Hepatic stellate cell (primary cell): ENCODE measurements around the gene REX1BD.
"Not testable (repeated sequence)": the region's sequence is repeated elsewhere in the genome, so short reads cannot be mapped to it uniquely, and the experiment has no call there.

Experiments used
- DNase-seq: peaks from one replicate; pipeline ENCODE4 v3.0.0; 2011; ENCODE audit warnings: low spot score

REX1BD gene

DNA sequence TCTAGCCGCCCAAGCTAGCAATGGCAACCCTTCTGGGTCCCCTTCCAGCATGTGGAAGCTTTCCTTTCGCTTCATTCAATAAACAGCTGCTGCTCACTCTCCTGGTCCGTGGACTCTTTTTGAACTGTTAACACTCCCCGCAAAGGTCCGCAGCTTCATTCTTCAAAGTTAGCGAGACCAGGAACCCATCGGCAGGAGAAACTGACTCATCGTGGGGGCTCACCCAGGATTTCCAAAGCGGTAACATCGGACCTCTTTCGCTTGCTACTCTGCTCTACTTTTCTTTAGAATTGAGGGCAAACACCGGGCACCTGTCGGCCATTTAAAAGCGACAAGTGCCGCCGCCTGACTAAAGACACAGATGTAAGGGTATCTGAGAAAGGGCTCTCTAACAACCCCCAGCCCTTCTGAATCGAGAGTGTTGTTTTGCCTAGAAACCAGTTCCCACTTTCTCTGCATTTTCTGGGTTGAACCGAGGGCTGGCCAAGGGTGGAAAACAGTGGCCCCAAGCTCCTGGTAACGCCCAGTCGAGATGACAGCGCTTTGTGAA lies 11.2 kb upstream of the REX1BD start:
- DNase-seq = no peak

DNA sequence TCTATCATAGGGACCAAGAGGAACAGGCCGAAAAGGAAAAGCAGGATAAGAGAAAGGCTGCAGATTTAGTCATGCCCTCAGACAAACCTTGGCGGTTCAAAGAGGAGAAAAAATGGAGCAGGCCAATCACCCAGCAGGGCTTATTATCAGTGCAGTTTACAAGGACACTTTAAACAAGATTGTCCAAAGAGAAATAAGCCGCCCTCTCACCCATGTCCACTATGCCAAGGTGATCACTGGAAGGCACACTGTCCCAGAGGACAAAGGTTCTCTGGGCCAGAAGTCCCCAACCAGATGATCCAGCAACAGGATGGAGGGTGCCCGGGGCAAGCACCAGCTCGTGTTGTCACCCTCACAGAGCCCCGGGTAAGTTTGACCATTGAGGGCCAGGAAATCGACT lies 8.3 kb upstream of the REX1BD start:
- no peak for DNase-seq

DNA sequence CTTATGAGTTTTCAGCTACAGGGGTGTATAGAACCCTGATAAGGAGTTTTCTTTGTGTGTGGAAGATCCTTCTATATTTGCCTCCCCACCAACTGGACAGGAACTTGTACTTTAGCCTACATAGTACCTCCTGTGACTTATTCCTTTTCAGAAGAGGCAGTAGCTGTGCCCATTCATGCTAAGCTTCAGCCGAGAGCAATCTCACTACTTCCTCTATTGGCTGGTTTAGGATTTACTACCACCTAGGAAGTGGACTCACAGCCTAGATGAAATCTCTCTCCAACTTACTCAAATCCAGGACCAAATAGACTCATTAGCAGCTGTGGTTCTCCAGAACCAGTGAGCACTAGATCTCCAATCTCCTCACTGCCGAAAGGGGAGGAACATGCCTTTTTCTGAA lies 2.3 kb upstream of the REX1BD start:
- DNase-seq = no peak

DNA sequence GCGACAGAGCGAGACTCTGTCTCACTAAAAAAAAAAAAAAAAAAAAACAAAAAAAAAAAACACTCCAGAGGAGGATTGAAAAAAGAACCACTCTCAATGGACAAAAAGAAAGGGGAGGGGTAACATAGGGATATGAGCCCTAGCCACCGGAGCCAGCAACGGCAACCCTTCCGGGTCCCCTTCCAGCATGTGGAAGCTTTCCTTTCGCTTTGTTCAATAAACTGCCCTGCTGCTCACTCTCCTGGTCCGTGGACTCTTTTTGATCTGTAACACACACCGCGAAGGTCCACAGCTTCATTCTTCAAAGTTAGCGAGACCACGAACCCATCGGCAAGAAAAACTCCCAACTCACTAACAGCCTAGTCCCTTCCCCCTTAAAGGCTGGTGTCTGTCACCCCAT lies 1.0 kb upstream of the REX1BD start:
- DNase-seq = no peak

DNA sequence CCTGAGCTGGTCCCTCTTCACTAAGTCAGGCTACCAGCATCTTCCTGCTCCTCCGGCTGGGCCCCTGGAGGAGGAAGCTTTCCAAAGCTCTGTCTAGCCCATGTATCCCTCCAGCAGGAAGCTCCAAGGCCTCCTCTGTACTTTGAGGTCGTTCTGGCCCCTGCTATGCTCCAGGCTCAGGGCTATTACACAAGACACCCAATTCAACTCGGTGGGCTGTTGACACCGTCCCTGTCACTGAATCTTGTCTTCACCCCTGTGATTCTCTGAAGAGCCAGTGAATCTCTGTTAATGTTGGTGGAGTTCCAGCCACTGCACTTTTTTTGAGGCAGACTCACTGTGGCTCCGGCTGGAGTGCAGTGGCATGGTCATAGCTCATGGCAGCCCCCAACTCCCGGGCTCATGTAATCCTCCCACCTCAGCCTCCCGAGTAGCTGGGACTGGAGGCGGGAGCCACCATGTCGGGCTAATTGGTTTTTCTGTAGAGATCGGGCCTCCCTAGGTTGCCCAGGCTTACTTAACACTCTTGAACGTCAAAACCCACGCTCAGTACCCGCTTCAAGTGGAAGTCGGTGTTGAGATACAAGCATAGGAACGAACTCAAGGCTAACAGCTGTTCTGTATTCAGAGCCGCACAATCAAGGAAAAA lies 512 bp upstream of the REX1BD start:
- DNase-seq = no peak

DNA sequence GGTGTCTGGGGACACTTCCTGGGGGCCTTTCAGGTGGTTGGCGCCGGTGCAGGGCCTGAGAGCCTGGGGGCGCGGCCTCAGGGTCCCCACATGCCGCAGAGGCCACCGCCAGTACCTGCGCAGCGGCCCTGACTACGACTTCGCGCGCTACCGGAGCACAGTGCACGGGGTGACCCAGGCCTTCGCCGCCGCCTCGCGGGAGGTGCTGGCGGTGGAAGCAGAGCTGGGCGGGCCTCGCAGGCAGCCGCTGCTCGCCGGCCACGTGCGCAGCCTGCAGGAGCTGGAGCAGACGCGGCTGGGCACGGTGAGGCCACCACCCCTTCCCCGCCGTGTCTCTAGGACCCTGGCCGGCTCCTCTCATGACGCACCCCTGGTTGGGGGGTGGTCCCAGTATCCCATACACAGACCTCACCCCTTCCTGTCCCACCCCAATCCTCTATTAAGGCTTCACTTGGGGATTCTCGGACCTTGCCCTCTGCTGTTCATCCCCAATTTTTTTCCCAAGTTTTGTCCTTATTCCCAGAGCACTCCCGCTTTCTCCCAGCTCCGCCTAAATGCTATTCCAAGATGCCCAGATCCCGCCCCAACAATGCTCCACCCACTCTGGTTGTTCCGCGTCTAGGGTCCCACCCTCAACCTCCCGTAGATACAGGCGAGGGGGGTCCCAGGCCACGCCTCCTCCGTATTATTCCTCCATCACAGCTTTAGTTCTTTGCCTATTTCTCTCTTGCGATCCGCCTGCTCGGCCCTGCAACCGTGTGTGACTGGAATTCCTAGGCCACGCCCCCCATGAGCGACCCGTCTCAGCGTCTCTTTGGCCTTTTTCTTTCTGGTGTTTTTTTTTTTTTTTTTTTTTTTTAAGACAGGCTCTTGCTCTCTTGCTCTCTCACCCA lies 1.0 kb downstream of the REX1BD start:
- DNase-seq = peak; percentile 77

DNA sequence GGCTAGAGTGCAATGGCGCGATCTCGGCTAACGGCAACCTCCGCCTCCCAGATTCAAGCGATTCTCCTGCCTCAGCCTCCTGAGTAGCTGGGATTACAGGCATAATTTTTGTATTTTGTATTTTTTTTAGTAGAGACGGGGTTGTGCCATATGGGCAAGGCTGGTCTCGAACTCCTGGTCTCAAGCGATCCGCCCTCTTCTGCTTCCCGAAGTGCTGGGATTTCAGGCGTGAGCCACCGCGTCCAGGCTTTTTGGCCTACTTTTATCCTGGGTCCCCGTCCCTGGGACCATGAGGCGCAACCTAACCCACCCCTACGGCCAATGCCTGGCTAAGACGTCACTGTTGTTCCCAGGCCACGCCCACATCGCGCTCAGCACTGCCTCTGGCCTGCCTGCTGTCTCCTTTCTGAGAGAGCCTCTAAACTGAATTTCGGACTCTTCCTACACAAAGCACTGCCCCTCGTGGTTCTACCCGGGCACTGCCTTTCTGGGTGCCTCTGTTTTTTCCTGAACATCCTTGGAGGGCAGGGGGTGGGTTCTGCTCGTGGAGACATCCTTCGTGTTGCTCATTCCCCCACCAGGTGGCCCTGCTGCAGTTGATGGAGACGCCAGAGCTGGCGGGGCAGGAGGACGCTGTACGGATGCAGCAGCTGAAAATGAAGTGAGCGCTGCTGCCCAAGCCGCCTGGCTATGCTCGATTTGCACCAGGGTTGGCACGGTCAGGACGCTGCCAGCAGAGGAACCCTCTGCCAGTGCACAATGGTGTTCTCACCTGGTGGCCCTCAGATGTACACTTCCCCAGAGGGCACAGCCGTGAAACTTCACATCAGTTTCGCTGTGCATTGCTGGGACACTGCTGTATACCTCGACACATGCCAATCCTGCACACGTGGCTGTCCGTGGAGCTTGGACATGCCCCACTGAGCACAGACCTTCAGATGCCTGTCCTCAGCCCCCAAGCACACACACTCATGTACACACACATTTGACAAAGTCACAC lies 2.0 kb downstream of the REX1BD start:
- no peak for DNase-seq

DNA sequence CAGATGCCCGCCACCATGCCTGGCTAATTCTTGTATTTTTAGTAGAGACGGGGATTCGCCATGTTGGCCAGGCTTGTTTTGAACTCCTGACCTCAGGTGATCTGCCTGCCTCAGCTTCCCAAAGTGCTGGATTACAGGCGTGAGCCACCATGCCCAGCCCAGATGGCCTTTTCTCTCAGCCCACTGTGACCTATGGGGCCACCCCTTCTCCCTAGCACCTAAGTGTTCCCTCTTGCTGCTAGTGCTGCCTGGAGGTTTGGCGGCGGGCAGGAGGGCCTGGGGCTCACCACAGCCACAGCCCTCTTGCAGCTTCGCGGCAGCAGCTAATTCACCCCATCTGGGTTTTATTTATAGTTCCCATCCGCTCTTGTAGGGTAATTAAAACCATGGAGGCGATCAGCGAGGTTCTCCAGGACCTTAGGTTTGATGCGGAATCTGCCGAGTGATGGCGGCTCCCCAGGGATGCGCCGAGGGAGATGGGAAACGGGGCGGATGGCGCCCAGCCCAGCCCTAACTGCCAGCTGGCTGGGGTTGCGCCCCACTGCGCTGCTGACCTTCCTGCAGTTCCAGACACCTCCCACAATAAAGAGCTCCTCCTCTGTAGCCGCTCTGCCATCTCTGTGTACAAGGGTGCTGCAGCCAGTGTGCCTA lies 3.3 kb downstream of the REX1BD start:
- DNase-seq = no peak

DNA sequence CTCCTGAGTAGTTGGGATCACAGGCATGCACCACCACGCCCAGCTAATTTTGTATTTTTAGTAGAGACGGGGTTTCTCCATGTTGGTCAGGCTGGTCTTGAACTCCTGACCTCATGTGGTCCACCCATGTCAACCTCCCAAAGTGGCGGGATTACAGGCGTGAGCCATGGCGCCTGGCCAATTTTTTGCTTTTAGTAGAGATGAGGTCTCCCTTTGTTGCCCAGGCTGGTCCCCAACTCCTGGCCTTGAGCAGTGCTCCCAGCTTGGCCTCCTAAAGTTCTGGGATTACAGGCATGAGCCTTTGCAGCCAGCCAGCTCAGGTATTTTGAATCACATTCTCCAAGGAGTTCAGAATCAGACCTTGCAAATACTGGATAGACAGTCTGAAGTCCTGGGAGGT lies 4.1 kb downstream of the REX1BD start:
- DNase-seq = not testable (repeated sequence)

DNA sequence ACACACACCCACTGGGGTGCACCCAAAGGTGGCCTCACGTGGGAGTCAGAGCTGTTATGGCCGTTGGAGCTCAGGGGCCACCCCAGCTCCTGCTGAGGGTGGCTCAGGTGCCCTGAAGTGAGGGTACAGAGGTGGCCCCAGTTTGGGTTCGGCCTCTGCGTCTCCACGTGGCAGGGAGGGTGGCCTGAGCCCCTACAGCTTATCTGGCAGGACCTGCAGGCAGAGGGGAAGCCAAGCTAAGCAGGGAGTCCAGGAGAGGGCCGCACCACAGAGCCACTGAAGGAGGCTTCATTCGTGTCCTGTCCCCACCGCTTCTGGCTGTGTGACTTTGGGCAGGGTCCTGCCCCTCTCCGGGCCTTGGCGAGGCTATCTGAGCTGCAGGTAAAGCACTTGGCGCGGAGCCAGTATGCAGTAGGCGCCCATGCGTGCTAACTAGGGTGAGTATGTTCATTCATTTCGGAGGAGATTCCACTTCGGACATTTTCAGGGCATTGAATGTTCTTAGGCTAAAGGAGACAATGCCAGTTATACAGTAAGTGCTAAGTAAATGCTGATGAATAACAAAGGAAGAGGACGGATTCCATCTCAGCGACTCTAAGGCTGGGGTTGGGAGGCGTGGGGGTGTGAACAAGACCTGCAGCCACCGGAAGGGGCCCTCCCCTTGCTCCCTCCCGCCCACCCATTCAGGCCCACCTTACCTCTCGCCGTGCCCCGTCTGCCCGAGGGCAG lies 4.9 kb downstream of the REX1BD start:
- DNase-seq = no peak

DNA sequence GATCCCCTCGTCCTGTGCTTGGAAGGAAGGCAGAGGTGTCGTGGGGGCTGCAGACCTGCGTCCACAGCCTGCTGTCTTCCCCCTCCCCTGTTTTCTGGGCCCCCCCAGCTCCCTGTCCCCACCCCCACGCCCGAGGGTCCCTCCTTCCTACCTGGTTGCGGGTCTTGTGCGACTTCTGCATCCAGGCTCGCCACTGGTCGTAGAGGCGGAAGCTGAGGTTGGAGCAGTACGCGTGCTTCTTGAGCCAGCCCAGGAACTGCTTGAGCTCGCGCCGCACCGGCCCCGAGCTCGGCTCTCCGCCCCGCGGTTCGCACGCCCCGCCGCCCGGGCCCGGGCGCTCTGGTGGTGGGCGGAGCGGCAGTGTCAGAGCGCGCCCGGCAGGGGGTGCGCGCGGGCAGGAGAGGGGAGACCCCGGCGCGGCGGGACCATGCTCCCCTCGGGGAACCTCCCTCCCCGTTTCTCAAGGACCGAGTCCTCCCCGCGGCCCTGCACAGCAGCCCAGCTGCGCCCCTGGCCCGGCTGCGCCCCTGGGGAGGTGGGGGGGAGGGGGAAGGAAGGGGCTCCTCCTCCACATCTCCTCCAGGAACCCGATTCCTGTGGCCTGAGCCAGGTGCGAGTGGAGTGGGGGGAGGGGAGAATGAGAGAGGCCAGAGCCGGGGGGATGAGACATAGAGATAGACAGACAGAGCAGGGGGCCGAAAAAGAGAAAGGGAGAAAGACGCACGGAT lies 5.7 kb downstream of the REX1BD start:
- DNase-seq = peak; percentile 94

DNA sequence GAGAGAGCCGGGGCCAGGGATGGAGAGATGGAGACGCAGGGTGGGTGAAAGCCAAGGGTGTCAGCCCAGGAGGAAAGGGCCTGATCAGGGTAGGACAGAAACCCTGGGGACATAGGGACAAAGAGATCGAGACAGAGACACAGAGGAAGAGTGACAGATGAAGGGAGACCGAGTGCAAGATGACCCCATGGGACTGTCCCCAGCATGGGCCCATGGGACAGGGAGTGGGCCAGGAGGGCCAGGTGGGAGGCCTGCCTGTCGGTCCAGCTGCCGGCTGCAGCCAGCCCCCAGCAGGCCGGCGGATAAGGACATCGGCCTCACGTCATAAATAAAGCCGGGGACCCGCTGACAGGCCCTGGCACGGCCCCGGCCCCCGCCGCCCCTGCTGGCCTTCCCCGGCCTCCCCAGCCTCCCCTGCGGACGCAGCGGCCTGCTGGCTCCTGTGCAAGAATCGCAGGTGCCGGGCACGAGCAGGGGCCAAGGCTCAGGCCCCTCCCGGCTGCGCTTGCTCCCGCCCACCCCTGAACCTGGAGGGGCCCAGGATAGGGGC lies 6.3 kb downstream of the REX1BD start:
- DNase-seq = no peak

DNA sequence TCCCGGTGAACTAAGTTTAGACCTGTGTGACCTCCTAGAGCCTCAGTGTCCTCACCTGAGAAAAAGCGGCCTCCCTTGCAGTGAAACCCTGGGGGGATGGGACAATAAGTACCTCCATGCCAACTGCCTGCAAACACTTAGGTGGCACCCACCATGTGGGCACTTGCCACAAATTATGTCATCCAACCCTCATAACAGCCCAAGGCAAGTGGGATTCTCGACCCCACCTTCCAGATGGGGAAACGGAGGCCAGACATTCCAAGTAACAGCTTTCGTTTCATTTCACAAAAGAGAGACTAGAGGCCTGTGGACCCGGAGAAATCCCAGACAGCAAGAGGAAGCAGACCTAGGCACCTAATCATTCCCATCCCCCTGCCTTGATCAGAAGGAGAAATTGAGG lies 6.9 kb downstream of the REX1BD start:
- DNase-seq = no peak

DNA sequence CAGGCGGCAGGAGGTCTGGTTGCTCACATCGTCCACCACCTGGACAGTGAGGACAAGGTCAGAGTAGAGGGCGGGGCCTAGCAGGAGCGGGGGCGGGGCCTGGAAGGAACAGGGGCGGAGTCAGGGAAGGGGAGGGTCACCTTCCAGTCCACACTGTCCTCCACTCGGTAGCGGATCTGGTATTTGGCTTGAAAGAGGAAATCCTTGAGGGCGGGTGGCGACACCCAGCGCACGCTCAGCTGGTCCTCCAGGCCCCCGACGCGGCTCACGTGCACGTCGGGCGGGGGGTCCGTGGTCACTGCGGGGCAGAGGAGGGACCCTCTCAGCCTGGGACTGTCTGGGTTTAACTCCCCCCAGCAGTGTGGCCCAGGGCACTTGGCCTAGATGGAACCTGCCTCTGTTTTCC lies 8.2 kb downstream of the REX1BD start:
- no peak for DNase-seq

DNA sequence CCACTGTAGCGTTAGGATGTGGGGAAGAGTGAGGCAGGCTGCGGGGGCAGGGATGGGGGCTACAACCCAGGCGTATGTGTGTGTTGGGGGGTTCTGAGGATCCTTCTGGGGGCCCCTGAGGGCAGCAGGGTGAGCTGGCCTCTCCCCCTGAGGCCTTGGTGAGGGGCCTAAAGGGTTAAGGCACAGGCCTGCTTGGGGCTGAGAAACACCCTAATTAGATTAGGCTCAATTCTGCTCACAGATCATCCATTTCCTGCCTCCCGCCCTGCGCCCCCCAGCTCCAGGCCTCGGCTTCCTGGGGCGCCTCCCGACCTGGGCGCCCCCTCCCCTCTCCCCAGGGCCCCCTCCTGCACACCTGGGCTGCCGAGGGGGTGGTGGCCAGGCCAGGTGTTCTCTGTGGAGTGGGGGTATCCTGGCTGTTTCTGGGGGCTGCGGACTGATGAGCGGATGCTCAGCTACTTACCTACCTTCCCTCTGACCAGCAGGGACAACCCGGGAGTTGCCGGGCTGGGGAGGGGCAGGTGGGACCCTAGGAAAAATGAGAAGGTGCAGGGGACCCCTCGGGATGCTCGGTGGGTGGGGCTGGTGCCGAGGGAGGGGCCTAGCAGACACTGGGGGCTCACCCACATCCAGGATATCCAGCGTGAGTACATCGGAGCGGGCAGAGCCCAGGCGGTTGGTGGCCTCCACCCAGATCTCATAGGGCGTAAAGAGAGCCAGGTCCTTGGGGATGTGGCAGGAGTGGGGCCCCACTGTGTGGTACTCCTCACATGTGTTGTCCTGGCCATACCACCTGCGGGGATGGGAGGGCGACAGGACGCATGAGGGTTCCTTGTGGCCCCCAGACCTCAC lies 9.4 kb downstream of the REX1BD start:
- DNase-seq = no peak

DNA sequence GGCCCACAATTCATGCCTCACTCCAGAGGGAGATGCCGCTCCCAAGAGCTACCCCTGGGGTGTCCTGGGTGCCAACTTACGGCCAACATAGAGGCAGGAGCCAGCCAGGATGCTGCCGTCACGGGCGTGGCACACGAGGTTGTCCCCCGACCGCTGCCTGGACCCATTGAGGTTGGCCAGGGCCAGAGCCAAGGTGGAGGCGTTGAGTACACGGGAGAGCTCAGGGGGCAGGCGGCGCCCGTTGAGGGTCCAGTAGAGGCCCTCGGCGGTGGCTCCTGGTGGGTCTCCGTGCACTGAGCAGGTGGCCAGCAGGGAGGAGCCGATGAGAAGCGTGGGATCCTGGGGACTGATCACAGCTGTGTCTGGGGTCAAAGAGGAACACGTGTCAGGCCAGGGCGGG lies 10.9 kb downstream of the REX1BD start:
- DNase-seq = no peak

DNA sequence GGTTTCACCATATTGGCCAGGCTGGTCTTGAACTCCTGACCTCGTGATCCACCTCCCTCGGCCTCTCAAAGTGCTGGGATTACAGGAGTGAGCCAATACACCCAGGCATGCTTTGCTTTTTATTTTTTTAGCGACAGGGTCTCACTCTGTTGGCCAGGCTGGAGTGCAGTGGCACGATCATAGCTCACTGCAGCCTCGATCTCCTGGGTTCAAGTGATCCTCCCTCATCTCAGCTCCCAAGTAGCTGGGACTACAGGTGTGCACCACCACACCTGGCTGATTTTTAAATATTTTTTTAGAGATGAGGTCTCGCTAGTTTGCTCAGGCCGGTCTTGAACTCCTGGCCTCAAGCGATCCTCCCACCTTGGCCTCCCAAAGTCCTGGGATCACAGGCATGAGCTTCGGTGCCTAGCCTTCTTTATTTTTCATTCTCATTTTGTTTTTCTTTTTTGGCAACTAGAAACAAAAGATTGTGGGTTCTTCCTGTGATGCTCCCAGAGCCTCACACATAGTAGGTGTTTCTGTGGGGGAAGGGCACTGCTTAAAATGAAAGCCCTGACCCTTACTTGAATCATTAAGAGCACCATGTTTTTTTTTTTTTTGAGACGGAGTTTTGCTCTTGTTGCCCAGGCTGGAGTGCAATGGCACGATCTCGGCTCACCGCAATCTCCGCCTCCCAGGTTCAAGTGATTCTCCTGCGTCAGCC lies 12.2 kb downstream of the REX1BD start:
- DNase-seq = not testable (repeated sequence)

DNA sequence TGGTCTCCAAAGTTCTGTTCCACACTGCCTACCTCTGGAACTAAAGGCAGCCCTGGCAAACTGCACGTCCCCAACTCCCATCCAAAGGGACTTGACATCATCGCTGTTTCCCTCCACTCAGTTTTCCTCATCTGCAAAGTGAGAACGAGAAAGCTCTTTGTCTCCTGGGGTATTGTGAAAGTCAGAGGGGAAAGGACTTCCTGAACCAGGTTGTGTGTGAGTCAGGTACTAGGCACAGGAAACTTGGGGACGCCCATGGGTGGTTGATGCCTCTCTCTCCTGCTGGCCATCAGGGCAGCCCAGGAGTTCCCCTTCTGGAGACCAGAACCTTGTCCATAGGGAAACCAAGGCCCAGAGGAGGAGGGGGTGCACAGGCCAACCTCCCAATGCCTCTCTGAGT lies 13.3 kb downstream of the REX1BD start:
- no peak for DNase-seq
